RCC 7860 (cell line): ENCODE measurements around the gene DNASE1.

ENCODE experiments used
- DNase-seq: peaks from one replicate; pipeline ENCODE4 v3.0.0-alpha.2; 2015; ENCODE audit warnings: low spot score
- FAIRE-seq: peaks from 2 replicates; lab custom pipeline; 2012; peaks lifted over from hg19 to GRCh38; lab: Jason Lieb, UNC

DNASE1 gene

DNA sequence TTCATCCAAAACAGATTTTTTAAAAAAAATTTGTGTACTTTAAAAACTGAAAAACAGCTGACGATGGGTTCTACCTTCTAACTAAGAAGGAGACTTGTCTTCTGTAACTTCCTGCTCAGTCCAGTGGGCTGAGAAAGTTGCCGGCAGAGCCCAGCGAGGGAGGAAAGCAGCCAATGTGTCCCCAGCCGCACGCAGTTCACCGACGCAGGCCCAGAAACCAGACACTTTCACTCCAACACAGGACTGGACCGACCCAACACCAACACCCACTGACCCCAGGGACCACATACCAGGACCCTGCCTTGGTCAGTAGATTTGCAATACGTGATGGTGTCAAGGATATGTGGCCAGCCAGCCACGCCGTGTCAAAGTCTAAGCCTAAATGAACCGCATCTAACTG, 37.3 kb downstream of the DNASE1 start:
- no peak for FAIRE-seq
- no peak for DNase-seq

GRCh38 chr16:3694051-3694450, 39.6 kb downstream of the DNASE1 start:
- FAIRE-seq = no peak
- DNase-seq = no peak

GRCh38 chr16:3695610-3696369, 41.3 kb downstream of the DNASE1 start:
- FAIRE-seq (peak; percentile 44), DNase-seq (peak; percentile 70)

GRCh38 chr16:3696425-3697218, 42.1 kb downstream of the DNASE1 start:
- DNase-seq = peak; percentile 84
- peak; percentile 80 for FAIRE-seq

DNA sequence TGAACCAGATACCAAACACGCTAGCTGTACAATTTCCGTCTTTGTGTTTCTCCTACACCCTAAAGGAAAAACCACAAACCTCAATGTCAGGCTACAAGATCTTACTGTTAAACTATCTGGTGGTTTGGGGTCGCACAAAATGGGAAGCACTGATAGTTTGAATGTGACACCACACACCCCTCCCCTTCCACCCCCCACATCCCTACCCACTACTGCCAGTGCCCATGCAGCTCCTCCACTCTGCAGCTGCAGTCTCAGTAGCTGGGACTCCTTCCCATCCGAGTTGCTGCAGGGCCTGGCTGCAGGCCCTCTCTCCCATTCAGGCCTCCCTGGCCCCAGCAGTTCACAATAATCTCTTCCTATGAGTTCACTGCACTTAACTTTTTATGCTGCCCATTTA, 44.5 kb downstream of the DNASE1 start:
- no peak for FAIRE-seq
- DNase-seq = no peak

GRCh38 chr16:3701531-3701930, 47.0 kb downstream of the DNASE1 start:
- FAIRE-seq (no peak), DNase-seq (no peak)

GRCh38 chr16:3702082-3702481, 47.6 kb downstream of the DNASE1 start:
- DNase-seq (no peak), FAIRE-seq (no peak)

DNA sequence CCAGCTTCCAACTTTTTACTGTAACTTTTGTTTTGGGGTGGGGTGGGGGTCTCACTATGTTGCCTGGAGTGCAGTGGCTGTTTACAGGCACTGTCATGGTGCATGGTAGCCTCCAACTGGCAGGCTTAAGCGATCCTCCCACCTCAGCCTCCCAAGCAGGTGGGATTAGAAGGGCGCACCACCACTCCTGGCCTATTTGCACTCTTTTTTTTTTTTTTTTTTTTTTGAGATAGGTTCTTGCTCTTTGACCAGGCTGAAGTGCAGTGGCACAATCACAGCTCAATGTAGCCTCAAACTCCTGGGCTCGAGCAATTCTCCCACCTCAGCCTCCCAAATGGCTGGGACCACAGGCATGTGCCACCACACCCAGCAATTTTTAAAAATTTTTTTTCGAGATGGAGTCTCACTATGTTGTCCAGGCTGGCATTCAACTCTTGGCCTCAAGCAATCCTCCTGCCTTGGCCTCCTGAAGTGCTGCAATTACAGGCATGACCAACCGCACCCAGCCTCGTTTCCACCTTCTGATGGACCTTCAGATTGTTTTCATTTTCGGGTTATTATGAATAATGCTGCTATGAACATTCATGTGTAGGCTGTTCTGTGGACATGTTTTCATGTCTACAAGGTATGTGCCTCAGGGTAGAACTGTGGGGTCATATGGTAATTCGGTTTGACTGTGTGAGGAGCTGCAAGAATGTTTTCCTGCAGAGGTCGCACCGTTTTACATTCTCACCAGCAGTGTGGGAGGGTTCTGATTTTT, 51.9 kb downstream of the DNASE1 start:
- FAIRE-seq (no peak), DNase-seq (no peak)
